ENCODE data around the gene ZEB2.

- TF ChIP-seq, protein P1, sequence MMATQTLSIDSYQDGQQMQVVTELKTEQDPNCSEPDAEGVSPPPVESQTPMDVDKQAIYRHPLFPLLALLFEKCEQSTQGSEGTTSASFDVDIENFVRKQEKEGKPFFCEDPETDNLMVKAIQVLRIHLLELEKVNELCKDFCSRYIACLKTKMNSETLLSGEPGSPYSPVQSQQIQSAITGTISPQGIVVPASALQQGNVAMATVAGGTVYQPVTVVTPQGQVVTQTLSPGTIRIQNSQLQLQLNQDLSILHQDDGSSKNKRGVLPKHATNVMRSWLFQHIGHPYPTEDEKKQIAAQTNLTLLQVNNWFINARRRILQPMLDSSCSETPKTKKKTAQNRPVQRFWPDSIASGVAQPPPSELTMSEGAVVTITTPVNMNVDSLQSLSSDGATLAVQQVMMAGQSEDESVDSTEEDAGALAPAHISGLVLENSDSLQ (IDR thresholded peaks at IDR 0.05): no peak
- TF ChIP-seq TARDBP (IDR thresholded peaks at IDR 0.05) (no peak), ELF4 (IDR thresholded peaks at IDR 0.05) (no peak), ZNF384 (IDR thresholded peaks at IDR 0.05) (no peak), L3MBTL2 (conservative IDR thresholded peaks at IDR 0.05) (no peak), FOXM1 (IDR thresholded peaks at IDR 0.05; ENCODE audit: borderline replicate concordance) (no peak), ARNT (IDR thresholded peaks at IDR 0.05) (no peak)
Observed at GRCh38 chr2:144459286-144459685, 60.6 kb downstream of the ZEB2 start.

All from HEK293T (cell line).